GM21423 (cell line): ENCODE results near the gene GOLGA6L9.
"Not testable (repeated sequence)": the region's sequence is repeated elsewhere in the genome, so short reads cannot be mapped to it uniquely, and the experiment has no call there.

Source experiments
- ATAC-seq: cut with Tn5 transposase; IDR thresholded peaks from one replicate; pipeline ENCODE4 v1.9.1; 2021; ENCODE audit warnings: mild to moderate bottlenecking, moderate library complexity; ENCODE audit not compliant: unreplicated experiment

GOLGA6L9 gene

DNA sequence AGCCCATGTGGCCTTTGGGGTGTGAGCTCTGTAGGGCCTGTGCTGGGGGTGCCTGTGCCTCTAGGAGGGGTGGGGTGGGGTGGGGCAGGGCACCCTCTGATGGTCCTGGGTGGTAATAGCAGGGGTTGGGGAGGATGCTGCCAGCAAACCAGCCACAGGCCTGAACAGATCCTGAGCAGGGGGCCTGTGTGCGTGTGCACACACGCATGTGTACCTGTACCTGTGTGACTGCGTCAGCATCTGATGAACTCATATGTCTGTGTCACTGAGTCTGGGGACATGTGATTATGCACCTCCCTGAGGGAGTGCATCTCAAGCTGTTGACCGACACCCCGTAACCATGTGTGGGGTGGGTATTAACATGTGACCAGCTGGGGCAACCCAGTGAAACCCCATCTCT, 36.0 kb downstream of the GOLGA6L9 start:
- not testable (repeated sequence) for ATAC-seq

DNA sequence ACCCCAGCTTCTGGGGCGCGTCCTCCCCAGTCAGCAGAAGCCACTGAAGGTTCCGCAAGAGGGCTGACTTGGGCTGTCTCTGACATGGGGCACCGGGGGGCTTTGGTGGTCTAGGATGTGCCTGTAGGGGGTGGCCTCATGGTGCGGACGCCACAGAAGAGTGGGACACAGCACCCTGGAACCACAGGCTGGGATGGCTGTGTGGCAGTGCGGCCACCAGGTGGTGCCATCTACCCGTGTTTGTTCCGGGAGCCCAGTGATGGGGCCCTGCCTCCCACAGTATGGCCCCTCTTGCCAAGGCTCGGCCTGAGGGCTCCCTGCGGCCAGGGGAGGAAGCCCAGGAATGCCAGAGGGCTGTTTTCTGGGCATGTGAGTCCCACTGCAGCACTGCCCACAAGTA, 38.6 kb downstream of the GOLGA6L9 start:
- peak; percentile 93 for ATAC-seq

DNA sequence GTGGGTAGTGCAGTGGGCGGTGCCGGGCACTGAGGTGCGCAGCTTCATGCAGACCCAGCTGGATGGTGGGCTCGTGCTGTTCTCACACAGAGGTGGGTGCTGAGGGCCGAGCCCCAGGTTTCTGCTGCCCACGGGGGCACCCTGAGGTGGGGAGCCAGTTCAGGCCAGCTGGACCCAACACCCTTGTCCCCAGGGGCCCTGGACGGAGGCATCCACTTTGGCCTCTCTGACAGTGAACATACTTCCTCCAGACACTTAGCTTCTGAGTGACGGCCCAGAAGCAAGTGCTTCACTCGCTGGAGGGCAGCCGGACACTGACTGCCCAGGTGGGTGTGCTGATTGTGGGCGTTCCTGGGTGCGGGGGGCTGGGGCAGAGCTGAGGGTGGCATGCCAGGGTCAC, 39.8 kb downstream of the GOLGA6L9 start:
- not testable (repeated sequence) for ATAC-seq

DNA sequence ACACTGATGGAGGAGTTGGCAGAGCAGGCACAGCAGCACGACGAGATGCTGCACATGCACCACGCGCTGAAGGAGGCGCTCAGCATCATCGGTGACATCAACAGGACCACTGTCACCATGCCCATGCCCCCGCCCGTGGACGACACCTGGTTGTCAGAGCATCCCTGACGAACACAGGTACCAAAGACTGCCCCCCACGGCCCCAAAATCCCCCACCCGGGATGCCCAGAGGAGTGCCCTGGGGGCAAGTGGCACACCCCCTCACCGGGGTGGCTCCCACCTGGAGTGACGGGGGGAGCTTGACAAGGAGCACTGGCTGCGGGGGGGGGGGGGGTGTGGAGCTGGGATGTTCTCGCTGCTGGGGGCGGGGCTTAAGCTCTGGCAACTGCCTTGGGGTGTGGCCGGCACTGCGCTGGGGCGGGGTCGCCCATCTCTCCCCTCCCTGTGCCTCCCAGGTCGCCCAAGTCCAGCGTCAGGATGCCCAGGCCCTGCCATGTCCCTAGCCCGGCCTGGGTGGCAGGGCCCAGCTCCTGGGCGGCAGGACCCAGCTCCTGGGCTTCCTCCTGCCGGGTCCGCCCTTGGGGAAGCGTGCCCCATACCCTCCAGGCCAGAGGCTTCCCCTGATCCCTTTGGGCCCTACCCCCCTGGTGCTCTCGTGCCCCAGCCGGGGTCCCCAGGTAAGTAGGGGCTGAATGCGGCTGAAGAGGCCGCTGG, 42.8 kb downstream of the GOLGA6L9 start:
- not testable (repeated sequence) for ATAC-seq

DNA sequence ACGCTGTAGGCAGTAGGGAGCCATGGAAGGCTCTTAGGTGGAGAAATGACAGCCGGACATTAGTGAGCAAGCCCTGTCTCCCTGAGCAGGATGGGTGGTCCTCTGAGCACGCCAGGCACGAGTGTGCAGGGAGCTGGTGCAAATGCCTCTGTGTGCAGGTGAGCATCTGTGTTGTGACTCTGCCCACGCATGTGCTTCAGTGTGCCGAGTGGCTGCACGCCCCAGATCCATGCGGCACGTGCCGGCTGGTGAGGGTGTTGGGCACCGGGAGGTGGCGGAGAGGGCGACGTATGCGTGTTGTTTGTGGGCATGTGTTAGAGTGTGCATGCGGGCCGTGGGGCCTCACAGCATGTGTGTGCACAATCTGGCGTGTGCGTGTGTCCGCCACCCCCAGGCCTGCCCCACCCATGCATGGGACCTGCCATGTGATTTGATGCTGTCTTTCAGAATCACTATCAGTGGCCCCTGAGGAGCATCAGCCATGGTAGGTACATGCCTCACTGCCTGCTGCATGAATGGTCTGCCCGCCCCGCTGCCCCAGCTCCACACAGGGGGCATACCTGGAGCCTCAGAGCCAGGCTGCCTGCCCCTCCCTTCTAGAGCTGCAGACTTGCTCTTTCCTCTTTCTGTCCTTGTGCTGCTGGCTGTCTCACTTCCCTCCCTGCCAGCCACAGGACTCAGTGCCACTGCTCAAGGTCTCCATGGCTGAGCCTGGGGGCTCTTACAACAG, 45.1 kb downstream of the GOLGA6L9 start:
- ATAC-seq, result not testable (repeated sequence)

DNA sequence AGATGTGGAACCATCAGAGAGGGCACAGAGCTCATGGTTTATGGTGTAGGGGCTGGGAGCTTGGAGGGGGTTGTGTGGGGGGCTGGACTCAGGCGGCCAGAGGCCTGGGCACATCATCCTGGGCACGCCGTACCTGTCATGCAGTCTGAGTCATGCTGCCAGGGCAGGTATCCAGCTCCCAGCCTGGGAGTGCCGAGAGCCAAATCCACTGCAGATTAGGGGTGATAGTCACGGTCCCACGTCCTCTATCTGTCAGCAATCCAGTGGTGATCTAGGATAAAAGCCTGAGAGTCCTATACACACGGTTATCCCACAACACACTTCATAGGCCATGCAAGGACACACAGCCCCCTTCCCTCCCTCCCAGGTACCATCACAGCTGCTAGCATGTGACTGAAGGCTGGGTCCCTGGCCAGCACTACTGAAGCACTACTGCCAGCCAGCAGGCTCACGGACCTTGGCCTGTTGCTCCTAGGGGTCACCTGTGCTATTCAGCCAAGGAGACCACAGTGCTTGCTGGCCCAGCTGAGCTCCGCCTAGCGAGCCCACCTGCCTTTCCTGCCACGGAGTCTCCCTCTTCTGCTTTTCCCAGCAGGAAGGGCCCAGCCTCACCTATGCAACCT, 45.8 kb downstream of the GOLGA6L9 start:
- not testable (repeated sequence) for ATAC-seq

DNA sequence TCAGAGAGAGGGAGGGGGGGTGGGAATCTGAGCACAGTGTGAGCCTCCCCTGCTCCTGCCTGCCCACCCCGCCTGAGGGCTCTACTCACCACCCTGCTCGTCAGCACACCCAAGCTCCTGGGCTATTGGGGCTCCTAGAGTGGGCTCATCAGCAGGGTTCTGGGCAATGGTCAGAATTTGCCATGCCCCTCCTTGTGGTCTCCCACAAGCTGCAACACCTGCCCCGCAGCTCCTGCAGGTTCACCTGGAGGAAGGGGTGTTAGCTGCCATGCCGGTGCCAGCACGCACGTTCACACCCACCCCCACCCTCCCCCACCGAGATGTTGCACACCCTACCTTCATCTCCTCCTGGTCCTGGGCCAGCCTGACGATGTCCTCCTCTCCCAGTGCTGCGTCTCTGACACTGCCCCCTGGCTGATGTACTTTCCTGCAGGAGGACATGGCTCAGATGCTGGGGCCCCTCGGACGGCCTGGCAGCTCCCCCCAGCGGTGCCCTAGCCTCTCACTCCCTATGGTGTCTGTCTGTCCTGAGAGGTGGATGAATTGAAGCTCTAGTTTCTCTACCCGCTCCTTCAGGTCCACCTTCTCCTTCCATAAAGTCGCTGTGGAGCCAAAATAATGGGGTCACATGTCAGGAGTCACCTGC, 47.2 kb downstream of the GOLGA6L9 start:
- not testable (repeated sequence) for ATAC-seq

DNA sequence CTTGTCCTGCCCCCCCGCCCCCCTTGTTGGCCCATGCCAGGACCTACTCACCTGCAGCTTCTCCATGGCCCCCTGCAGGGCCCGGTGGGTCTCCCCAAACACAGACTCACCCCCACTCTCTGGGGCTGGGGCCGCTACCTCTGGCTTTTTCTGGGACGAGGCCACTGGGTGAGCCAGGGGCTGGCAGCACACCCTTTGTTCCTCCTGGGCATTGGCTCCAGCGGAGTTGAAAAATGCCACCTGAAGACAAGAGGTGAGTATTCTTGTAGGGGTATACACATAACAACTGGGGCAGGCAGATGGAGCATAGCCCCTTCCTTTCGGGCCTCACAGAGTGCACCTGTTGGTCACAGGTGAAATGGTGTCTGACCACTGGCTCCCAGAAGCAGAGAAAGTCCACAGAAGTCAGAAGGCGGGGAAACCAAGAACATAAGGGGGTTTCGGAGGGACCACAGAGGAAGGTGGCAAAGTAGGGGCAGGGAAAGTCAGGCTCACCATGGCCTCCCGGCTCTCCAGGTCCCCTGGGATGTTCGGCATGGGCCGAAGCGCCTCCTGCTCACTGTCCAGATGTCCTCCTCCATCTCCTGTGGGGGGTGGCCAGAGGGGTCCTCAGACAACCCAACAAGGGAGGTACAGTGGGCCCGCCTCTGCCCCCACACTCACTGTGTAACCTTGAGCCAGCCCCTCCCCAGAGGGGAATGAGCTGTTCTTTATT, 47.9 kb downstream of the GOLGA6L9 start:
- not testable (repeated sequence) for ATAC-seq
